DMS 273 treated with DMSO at 0.1 percent for 48 hours (cell line): Measurements from ENCODE around the gene NHERF2.

Experiments used
- DNase-seq: peaks from one replicate; lab custom pipeline; 2025; lab: John Stamatoyannopoulos, UW

NHERF2 gene

GRCh38 chr16:2061526-2061925 lies 34.8 kb downstream of the NHERF2 start:
- DNase-seq = no peak

GRCh38 chr16:2062801-2063200 lies 36.1 kb downstream of the NHERF2 start:
- no peak for DNase-seq

- DNase-seq = no peak
These were observed 37.2 kb downstream of the NHERF2 start for GRCh38 chr16:2063861-2064260.

GRCh38 chr16:2064368-2064945 lies 37.8 kb downstream of the NHERF2 start:
- no peak for DNase-seq

DNA sequence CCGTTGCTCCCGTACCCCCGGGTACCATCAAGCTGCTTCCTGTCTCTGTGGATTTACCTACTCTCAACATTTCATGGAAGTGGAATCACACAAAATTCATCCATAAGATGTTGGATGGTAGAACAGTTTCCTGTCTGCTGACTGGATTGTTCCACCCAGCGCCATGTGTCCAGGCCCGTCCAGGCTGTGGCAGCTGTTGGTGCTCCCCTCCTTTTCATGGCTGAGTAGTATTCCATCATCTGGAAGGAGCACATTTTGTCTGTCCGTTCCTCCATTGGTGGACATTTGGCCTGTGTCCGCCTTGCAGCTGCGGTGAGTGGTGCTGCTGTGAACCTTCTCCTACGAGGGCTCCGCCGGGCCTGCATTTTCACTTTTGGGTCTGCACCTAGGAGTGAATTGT lies 39.4 kb downstream of the NHERF2 start:
- DNase-seq = no peak

DNA sequence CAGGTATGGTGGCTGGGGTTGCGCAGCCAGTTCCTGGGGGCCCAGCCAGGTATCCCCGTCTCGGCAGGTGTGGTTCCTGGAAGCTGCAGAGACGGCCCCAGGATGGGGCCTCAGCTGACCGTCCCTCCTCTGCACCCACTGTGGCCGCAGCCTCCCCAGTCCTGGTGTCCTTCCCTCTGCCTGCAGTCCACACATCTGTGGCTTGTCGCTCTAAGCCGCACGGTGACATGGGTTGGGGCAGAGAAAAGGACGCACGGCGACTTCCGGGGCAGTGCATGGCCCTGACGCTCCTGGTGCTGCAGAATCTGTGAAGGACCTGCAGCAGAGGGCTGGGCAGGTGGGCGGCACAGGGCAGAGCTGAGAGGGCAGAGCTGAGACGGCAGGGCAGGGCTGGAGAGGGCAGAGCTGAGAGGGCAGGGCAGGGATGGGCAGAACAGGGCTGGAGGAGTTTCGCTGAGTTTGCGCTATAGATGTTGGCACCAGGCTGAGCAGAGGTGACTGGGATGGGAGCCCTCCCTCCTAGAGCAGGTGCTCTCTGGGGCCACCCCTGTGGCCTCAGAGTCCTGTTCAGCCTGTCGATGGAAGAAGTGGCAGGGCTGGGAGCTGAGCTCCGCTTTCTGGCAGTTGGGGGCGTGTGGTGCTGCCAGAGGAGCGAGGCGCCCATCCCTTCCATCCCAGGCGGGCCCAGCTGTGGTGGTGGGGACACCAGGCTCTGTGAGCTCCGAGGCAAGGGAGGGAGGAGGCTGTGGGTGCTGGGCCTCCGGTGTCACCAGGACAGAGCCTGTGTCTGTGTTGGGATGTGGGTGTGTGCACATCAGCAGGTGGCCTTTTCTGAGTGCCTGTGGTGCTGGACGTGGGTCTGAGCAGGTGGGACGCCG lies 44.1 kb downstream of the NHERF2 start:
- DNase-seq = no peak

GRCh38 chr16:2071454-2072202 lies 44.9 kb downstream of the NHERF2 start:
- DNase-seq = no peak

GRCh38 chr16:2072926-2073325 lies 46.2 kb downstream of the NHERF2 start:
- no peak for DNase-seq

DNA sequence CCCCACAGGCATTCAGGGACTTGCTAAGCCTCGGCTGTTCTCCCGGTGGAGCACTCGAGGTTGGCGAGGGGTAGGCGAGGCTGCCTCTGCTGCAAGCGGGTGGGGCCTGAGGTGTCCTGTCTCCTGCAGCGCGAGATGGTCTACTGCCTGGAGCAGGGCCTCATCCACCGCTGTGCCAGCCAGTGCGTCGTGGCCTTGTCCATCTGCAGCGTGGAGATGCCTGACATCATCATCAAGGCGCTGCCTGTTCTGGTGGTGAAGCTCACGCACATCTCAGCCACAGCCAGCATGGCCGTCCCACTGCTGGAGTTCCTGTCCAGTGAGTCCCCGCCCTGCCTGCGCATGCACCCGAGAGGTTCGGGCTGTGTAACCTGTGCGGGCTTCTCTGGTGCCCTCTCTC lies 47.4 kb downstream of the NHERF2 start:
- no peak for DNase-seq

GRCh38 chr16:2075631-2076030 lies 48.9 kb downstream of the NHERF2 start:
- no peak for DNase-seq

DNA sequence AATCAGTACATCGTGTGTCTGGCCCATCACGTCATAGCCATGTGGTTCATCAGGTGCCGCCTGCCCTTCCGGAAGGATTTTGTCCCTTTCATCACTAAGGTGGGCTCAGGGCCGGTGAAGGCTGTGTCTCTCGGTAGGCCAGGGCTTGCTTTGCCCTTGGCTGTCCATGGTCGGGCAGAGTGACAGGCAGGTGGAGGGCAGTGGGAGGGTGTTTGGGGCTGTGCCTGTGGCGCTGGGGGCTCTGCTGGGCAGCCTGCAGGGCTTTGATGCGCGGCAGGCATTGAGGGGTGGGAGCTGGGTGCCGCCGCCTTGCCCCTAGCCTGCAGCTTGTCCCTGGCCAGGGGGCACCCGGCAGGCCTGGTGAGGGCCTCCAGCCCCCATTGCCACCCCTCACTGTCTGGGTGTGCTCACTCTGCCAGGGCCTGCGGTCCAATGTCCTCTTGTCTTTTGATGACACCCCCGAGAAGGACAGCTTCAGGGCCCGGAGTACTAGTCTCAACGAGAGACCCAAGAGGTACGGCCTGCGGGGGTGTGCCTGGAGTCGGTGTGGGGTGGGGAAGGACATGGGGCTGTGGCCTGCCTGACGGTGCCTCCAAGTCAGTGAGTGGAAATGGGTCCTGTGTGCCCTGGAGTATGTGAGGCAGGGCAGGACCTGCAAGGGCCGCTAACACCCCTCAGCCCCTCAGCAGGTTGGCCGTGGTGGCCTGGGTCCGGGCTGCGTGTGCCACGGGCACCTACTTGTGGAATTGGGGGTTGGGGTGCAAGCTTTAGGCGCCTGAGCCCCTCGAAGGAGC lies 49.6 kb downstream of the NHERF2 start:
- no peak for DNase-seq

GRCh38 chr16:2077016-2077415 lies 50.3 kb downstream of the NHERF2 start:
- DNase-seq = no peak

DNA sequence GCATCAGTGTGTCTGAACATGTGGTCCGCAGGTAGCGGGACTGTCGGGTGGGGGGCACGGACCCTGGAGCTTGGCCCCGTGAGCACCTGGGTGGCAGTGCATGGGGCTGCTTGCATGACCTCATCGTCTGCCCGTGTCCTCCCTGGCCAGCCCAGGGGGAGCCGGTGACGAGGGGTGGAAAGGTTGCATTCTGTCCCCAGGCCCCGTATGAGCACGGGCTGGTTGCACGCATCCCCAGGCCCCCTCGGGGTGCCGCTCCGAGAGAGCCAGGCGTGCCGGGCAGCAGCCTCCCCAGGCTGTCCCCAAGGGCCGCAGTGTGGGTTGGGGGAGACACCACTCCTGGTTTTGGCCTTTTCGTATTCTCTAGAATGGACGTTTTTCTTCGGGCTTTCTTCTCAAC lies 51.0 kb downstream of the NHERF2 start:
- DNase-seq = no peak

- DNase-seq = no peak
These were observed 51.4 kb downstream of the NHERF2 start for GRCh38 chr16:2078096-2078495.

DNA sequence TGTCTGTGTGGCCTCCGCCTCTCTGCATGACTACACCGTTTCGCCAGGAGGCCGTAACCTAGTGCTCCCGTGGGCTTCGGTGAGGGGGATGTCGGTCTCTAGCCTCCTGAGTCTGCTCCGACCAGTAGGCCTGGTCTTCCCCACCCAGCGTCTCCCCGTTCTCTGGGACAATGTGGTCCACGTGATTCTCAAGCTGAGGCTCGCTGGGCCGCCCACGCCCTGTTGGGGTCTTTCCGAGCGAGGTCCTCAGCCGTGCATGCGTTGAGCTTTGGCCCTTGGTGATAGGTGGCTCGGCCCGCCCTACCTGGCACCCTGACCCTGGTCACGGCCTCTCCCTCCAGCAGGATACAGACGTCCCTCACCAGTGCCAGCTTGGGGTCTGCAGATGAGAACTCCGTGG lies 52.0 kb downstream of the NHERF2 start:
- no peak for DNase-seq

- no peak for DNase-seq
These were observed 52.7 kb downstream of the NHERF2 start for GRCh38 chr16:2079311-2079800.

DNA sequence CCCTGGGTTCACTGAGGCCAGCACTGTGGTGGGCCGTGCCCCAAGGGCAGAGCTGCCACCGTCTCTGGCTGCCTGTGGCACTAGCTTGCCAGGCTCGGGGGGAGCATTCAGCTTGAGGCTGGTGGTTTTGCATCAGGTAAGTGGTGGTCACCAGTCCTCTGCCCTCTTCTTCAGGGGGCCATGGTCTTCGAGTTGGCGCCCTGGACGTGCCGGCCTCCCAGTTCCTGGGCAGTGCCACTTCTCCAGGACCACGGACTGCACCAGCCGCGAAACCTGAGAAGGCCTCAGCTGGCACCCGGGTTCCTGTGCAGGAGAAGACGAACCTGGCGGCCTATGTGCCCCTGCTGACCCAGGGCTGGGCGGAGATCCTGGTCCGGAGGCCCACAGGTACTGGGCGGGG lies 53.3 kb downstream of the NHERF2 start:
- no peak for DNase-seq

DNA sequence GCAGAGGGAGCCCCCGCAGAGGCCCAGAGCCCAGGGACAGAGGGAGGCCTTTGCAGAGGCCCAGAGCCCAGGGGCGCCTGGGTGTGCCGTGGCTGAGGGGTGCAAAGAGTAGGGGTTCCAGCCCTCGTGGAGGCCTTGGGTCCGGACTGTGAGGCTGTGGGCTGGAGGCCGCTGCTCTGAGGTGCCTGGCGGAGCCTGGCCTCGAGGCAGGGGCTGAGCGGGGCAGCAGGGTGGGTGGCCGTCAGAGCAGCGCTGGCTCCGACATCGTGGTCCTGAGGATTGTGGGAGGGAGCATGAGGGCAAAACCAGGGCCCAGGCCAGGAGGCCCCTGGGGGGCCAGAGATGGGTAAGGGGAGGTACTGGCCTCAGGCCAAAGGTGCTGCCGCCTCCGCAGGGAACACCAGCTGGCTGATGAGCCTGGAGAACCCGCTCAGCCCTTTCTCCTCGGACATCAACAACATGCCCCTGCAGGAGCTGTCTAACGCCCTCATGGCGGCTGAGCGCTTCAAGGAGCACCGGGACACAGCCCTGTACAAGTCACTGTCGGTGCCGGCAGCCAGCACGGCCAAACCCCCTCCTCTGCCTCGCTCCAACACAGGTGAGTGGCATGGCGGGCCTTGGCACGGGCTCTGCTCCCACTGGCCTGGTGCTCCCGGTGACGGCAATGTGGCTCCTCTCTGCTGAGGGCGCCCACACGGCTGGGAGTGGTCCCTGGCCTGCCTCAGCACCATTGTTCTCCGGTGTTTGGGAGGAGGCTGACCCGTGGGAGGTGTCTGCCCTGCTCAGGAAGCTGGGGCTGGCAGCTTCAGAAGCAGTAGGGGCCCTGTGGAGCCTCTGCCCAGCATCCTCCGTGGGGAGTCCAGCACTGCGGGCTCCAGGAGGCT lies 54.7 kb downstream of the NHERF2 start:
- no peak for DNase-seq

DNA sequence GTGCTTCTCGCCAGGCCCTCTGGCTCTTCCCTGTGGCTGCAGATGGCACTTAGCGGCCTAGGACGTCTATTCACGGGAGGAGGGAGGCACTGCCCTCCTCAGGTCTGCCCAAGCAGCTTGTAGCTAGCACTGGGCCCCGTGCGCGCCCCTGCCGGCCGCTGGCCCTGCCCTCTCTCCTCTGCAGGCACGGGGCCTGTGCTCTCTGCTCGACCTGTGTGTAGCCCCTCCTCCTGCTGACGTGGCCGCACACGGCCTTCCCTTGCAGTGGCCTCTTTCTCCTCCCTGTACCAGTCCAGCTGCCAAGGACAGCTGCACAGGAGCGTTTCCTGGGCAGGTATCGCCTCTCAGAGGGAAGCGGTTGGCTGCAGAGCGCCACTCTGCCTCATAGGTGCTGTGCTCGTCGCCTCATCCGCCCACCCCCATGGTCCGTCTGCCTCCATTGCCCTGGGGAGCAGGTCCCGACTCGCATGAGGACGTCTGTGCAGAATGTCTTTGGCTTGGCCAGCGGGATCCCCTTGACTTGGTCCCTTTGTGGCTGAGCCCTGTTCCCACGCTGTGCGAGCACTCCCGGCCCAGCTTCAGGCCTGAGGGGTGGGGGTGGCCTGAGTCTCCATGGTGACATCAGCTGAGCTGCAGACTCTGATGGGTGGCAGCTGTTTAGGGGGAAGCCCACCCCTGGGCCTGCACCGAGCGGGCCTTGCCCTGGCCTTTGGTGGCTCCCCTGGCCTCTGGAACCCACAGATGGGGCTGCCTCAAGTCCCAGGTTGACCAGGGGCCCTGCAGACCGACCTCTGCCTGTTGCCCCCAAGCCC lies 55.7 kb downstream of the NHERF2 start:
- no peak for DNase-seq

- DNase-seq = no peak
These were observed 56.3 kb downstream of the NHERF2 start for GRCh38 chr16:2082983-2083364.
